Subcutaneous adipose tissue (tissue), 4 donors: Measurements from ENCODE around the gene RAPGEF2. TPM values are rescaled to one million over a fixed set of nuclear protein-coding genes. Genes with fewer than 3 reads are reported as not detected.

ENCODE experiments used
- total RNA-seq, 4 donors: library from RNA; depleted of rRNA; stranded (reverse); fragments of >200 nt; gene quantifications; one replicate each; pipeline ENCODE4 v1.1.0, GENCODE V29; 2016
- TF ChIP-seq, protein P1 (sequence below): fragments of 450-650 bp; IDR thresholded peaks from one replicate; pipeline ENCODE4 v1.5.1; 2016; ENCODE audit warnings: low read depth, mild to moderate bottlenecking, control low read depth, antibody characterized with exemption, moderate library complexity

Gene RAPGEF2
- total RNA-seq = 10 to 100 TPM; 41.2 to 71.8 (median 52.5) TPM

DNA sequence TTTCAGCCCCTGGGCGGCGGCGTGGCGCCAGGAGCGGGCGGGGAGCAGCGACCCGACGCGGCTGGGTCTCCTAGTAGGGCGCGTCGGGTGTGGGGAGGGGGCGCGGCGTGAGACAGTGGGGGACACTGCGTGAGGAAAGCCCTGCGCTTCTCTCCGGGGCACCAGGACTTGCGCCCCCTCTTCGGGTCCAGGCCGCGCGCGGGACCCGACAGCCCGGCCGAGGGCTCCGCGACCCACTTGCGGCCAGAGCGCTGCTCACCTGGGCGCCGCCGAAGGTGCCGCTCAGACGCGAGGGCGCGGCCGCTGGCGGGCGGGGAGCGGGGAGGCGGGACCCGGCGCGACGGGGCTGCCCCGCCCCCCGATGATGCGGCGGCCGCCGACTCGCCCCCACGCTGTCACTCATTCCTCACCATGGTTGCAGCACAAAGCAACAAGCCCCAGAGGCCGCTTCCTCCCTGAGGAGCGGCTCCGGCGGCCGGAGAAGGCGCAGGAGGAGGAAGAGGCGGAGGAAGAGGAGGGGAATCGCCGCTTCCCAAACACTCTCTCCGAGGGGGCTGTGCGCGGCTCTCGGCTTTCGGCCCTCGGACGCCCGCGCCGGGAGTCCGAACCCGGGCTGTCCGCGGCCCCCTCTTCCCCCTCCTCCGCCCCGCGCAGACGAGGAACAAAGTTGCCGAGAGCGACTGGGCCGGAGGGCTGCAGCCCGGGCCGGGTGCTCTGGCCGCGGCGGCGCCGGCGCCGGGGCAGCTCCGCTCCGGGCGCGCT, at the start of gene RAPGEF2:
TSS of gene RAPGEF2 (plus strand) at position 458 of the 762 bp plus-strand sequence. CDS start 1,084 bp downstream, outside the sequence.
- TF ChIP-seq, protein P1, sequence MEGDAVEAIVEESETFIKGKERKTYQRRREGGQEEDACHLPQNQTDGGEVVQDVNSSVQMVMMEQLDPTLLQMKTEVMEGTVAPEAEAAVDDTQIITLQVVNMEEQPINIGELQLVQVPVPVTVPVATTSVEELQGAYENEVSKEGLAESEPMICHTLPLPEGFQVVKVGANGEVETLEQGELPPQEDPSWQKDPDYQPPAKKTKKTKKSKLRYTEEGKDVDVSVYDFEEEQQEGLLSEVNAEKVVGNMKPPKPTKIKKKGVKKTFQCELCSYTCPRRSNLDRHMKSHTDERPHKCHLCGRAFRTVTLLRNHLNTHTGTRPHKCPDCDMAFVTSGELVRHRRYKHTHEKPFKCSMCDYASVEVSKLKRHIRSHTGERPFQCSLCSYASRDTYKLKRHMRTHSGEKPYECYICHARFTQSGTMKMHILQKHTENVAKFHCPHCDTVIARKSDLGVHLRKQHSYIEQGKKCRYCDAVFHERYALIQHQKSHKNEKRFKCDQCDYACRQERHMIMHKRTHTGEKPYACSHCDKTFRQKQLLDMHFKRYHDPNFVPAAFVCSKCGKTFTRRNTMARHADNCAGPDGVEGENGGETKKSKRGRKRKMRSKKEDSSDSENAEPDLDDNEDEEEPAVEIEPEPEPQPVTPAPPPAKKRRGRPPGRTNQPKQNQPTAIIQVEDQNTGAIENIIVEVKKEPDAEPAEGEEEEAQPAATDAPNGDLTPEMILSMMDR = no peak

GRCh38 chr4:159055833-159056232, 47.0 kb upstream of the RAPGEF2 start:
- TF ChIP-seq, protein P1 = no peak

GRCh38 chr4:159060161-159060560, 42.7 kb upstream of the RAPGEF2 start:
- TF ChIP-seq, protein P1 = no peak

DNA sequence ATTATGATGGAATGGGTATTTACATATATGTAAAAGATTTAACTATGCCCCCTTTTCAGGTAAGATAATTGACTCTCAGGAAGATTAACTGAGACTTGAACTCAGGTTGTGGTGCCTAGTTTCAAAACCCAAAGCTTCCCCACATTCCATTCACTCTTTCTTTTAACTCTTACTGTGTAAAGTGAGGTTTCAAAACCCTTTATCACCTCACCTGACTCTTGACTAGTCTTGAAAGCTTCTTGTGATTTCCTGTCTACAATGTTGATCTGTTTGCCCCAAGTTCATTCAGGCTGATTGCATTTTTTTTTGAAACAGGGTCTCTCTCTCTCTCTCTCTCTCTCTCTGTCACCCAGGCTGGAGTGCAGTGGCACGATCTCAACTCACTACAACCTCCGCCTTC, 40.5 kb upstream of the RAPGEF2 start:
- TF ChIP-seq, protein P1 = no peak

DNA sequence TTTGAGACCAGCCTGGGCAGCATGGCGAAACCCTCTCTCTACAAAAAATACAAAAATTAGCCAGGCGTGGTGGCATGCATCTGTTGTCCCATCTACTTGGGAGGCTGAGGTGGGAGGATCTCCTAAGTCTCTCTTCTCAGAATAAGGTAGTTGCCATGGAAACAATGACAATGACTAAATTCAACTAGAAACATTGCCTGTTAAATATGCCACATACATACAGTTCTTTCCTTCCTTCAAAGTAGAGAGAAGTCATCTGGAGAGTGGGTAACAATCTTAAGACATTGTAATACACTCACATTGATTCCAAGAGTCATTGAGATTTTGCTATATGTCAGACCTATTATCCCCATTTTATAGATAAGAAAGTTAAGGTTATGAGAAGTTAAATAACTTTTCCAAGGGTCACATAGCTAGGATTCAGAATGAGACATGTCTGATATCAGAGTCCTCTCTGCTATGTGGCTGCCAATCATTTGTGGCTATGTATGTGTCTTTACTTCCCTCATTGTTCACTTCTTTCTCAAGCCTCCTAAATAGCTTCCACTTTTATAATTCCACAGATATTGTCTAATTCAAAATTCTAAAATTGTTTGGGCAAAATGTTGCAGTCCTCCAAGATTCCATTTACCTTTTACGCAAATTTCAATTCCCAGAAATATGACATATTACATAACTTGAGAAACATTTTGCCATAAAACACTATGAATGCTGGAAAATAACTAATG, 37.2 kb upstream of the RAPGEF2 start:
- TF ChIP-seq, protein P1 = no peak

DNA sequence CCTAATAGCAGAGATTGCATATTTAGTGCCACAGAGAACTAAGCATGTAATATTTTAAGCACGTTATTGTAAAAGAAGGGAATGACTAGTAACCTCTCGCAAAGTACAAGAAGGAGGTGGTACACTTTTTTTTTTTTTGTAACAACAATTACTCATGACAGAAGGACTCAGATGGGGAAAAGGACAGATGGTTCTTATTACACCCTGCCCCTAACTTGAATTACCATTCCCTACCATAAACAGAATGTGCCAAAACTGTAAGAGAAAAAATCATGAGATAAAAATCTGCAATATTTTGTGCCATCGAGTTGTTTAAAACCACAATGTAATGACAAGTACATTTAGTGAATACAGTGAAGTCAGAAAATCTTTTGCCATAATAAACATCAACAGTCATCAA, 33.0 kb upstream of the RAPGEF2 start:
- TF ChIP-seq, protein P1 = no peak

DNA sequence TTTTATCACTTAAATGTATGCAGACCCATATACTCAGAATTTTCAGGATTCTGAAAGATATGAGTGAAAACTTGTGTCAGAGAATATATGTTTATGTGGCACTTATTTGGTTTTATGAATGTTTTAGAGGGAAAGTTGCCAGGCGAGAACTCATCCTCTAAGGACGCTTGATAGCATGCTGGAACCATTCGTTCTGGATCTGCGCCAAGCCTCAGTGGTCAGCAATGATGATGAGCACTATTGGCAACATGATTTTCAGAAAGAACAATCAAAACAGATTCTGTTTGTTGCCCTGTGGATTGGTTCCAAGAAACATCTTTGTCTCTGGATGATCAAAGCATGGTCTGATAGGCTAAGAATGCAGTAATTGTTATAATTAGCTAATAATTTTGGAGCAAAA, 32.1 kb upstream of the RAPGEF2 start:
- TF ChIP-seq, protein P1 = no peak
